Measurements from ENCODE around the gene TBC1D20. TPM values are rescaled to one million over a fixed set of nuclear protein-coding genes. Genes with fewer than 3 reads are reported as not detected.
"Not testable (repeated sequence)": the region's sequence is repeated elsewhere in the genome, so short reads cannot be mapped to it uniquely, and the experiment has no call there.

Gene TBC1D20
- total and polyA plus RNA-seq, 4 donors: 15.7 to 42.4 (median 27.2) TPM

- Histone ChIP-seq H3K9ac (ENCODE audit: insufficient read depth in 1 of 2, low read length in 2 of 2) (peak overlapping the region; percentile 25 to 97), H3K27ac (ENCODE audit: low read depth in 1 of 2, low read length in 1 of 2) (no peak overlapping the region), H3K4me3 (no peak overlapping the region), H3K9me3 (ENCODE audit: control insufficient read depth in 4 of 4, insufficient read depth in 3 of 4, low read length in 3 of 4) (no peaks in the 10 kb centered on the region), H3K27me3 (ENCODE audit: control insufficient read depth in 3 of 3, insufficient read depth in 3 of 3, low read length in 2 of 3) (no peaks in the 10 kb centered on the region), H3K36me3 (ENCODE audit: control insufficient read depth in 4 of 4, insufficient read depth in 4 of 4, low read length in 4 of 4) (no peaks in the 10 kb centered on the region), H3K4me1 (ENCODE audit: control insufficient read depth in 5 of 5, insufficient read depth in 5 of 5, low read length in 5 of 5) (peaks cover 10 to 33% (median 12%) of the 10 kb centered on the region in 5 donors)
- TF ChIP-seq CTCF (IDR thresholded peaks at IDR 0.05; ENCODE audit: control extremely low read depth, extremely low read depth): no peak
- ATAC-seq (ENCODE audit: insufficient read depth, low FRiP score) (no peak), DNase-seq (peak in 1 of 3 donors; percentile 23)
- WGBS, 2 donors: 51 to 54% methylated on average over 2 of the region's 2 CpGs
These were observed 1.6 kb downstream of the TBC1D20 start for GRCh38 chr20:460707-461106.

- Histone ChIP-seq H3K27ac (ENCODE audit: low read depth in 1 of 2, low read length in 1 of 2) (peak overlapping the region in 1 of 2 donors; percentile 40), H3K27me3 (ENCODE audit: control insufficient read depth in 3 of 3, insufficient read depth in 3 of 3, low read length in 2 of 3) (no peaks in the 10 kb centered on the region), H3K36me3 (ENCODE audit: control insufficient read depth in 4 of 4, insufficient read depth in 4 of 4, low read length in 4 of 4) (no peaks in the 10 kb centered on the region), H3K9me3 (ENCODE audit: control insufficient read depth in 4 of 4, insufficient read depth in 3 of 4, low read length in 3 of 4) (no peaks in the 10 kb centered on the region), H3K9ac (ENCODE audit: insufficient read depth in 1 of 2, low read length in 2 of 2) (peak overlapping the region in 1 of 2 donors; percentile 38), H3K4me3 (no peak overlapping the region), H3K4me1 (ENCODE audit: control insufficient read depth in 5 of 5, insufficient read depth in 5 of 5, low read length in 5 of 5) (peaks cover 10 to 33% (median 12%) of the 10 kb centered on the region in 5 donors)
- WGBS, 2 donors: 25 to 27% methylated on average over 3 of the region's 3 CpGs
- no peak for ATAC-seq (ENCODE audit: insufficient read depth, low FRiP score)
- DNase-seq: no peak
- no peak for TF ChIP-seq CTCF (IDR thresholded peaks at IDR 0.05; ENCODE audit: control extremely low read depth, extremely low read depth)
These were observed 2.2 kb downstream of the TBC1D20 start for GRCh38 chr20:460180-460579.

GRCh38 chr20:458776-459175 is 3.6 kb downstream of the TBC1D20 start:
- WGBS, 2 donors: 39 to 45% methylated on average over 6 of the region's 6 CpGs
- Histone ChIP-seq H3K9me3 (ENCODE audit: control insufficient read depth in 4 of 4, insufficient read depth in 3 of 4, low read length in 3 of 4) (no peaks in the 10 kb centered on the region), H3K9ac (ENCODE audit: insufficient read depth in 1 of 2, low read length in 2 of 2) (no peak overlapping the region), H3K4me1 (ENCODE audit: control insufficient read depth in 5 of 5, insufficient read depth in 5 of 5, low read length in 5 of 5) (peaks cover 10 to 33% (median 12%) of the 10 kb centered on the region in 5 donors), H3K27ac (ENCODE audit: low read depth in 1 of 2, low read length in 1 of 2) (no peak overlapping the region), H3K4me3 (no peak overlapping the region), H3K27me3 (ENCODE audit: control insufficient read depth in 3 of 3, insufficient read depth in 3 of 3, low read length in 2 of 3) (no peaks in the 10 kb centered on the region), H3K36me3 (ENCODE audit: control insufficient read depth in 4 of 4, insufficient read depth in 4 of 4, low read length in 4 of 4) (no peaks in the 10 kb centered on the region)
- DNase-seq (peak in 1 of 3 donors; percentile 15), ATAC-seq (ENCODE audit: insufficient read depth, low FRiP score) (no peak)
- TF ChIP-seq CTCF (IDR thresholded peaks at IDR 0.05; ENCODE audit: control extremely low read depth, extremely low read depth): no peak

- no peak overlapping the region for H3K27ac ChIP-seq (ENCODE audit: low read depth in 1 of 2, low read length in 1 of 2)
- 80 to 86% methylated on average over 3 of the region's 3 CpGs for WGBS, 2 donors
- H3K9me3 ChIP-seq (ENCODE audit: control insufficient read depth in 4 of 4, insufficient read depth in 3 of 4, low read length in 3 of 4): no peaks in the 10 kb centered on the region
- ATAC-seq (ENCODE audit: insufficient read depth, low FRiP score) (no peak), DNase-seq (no peak)
- H3K4me1 ChIP-seq (ENCODE audit: control insufficient read depth in 5 of 5, insufficient read depth in 5 of 5, low read length in 5 of 5): peaks cover 3 to 12% (median 8%) of the 10 kb centered on the region in 5 donors
- TF ChIP-seq CTCF (IDR thresholded peaks at IDR 0.05; ENCODE audit: control extremely low read depth, extremely low read depth): no peak
- H3K9ac ChIP-seq (ENCODE audit: insufficient read depth in 1 of 2, low read length in 2 of 2): no peak overlapping the region
- no peak overlapping the region for H3K4me3 ChIP-seq
- H3K27me3 ChIP-seq (ENCODE audit: control insufficient read depth in 3 of 3, insufficient read depth in 3 of 3, low read length in 2 of 3): no peaks in the 10 kb centered on the region
- peaks cover 0 to 2% (median 0%) of the 10 kb centered on the region in 4 donors for H3K36me3 ChIP-seq (ENCODE audit: control insufficient read depth in 4 of 4, insufficient read depth in 4 of 4, low read length in 4 of 4)
These were observed 7.4 kb downstream of the TBC1D20 start for GRCh38 chr20:454951-455350.

- not testable (repeated sequence) for H3K9ac ChIP-seq (ENCODE audit: insufficient read depth in 1 of 2, low read length in 2 of 2); H3K36me3 ChIP-seq (ENCODE audit: control insufficient read depth in 4 of 4, insufficient read depth in 4 of 4, low read length in 4 of 4); DNase-seq; H3K4me3 ChIP-seq; H3K4me1 ChIP-seq (ENCODE audit: control insufficient read depth in 5 of 5, insufficient read depth in 5 of 5, low read length in 5 of 5); H3K9me3 ChIP-seq (ENCODE audit: control insufficient read depth in 4 of 4, insufficient read depth in 3 of 4, low read length in 3 of 4); H3K27ac ChIP-seq (ENCODE audit: low read depth in 1 of 2, low read length in 1 of 2); H3K27me3 ChIP-seq (ENCODE audit: control insufficient read depth in 3 of 3, insufficient read depth in 3 of 3, low read length in 2 of 3); ATAC-seq (ENCODE audit: insufficient read depth, low FRiP score)
- 88 to 92% methylated on average over 11 of the region's 11 CpGs for WGBS, 2 donors
These were observed 10.3 kb downstream of the TBC1D20 start for GRCh38 chr20:452021-452420.

Measured in lung (tissue), 12 donors.